Measurements from ENCODE around the gene NCAPG2.

- no peak for TF ChIP-seq CTCF (IDR thresholded peaks at IDR 0.05)
- no peak for TF ChIP-seq POLR2A (IDR thresholded peaks at IDR 0.05)
Observed at GRCh38 chr7:158723266-158723665, 18.7 kb upstream of the NCAPG2 start.

Data from transverse colon (tissue), 3 donors.